Adrenal gland (tissue), 19 donors: Measurements from ENCODE around the gene ING5. TPM values are rescaled to one million over a fixed set of nuclear protein-coding genes. Genes with fewer than 3 reads are reported as not detected.
A peak's percentile ranks its signal among the peaks of the same experiment; 100 is the strongest.

Source experiments
- DNase-seq, 7 donors: peaks; one replicate each; pipeline ENCODE4 v3.0.0-alpha.2; 2019 to 2020
- H3K27ac ChIP-seq, 5 donors: fragments of 200-600 bp; sonication (generic) in 4 of 5; 1 replicate in 3 of 5; 2 replicates in 2 of 5; pipeline versions ENCODE4 v1.5.1 to v1.8.0; 2016 to 2020; ENCODE audit warnings: mild to moderate bottlenecking in 1 of 5
- H3K27me3 ChIP-seq: fragments of 200-600 bp; 2 replicates; pipeline ENCODE4 v1.8.0; 2021
- H3K36me3 ChIP-seq, 2 donors: fragments of 200-600 bp; replicated peaks in 1 of 2; 1 replicate in 1 of 2; 2 replicates in 1 of 2; pipeline versions ENCODE4 v1.5.1 to v1.8.0; 2018 to 2022
- H3K4me1 ChIP-seq, 2 donors: fragments of 200-600 bp; replicated peaks in 1 of 2; 1 replicate in 1 of 2; 2 replicates in 1 of 2; pipeline versions ENCODE4 v1.5.1 to v1.8.0; 2018 to 2021
- H3K4me3 ChIP-seq, 4 donors: fragments of 200-600 bp; sonication (generic) in 3 of 4; one replicate each; pipeline ENCODE4 v1.5.1; 2016 to 2018
- H3K9me3 ChIP-seq, 3 donors: fragments of 200-600 bp; sonication (generic) in 1 of 3; replicated peaks in 1 of 3; 1 replicate in 2 of 3; 2 replicates in 1 of 3; pipeline versions ENCODE4 v1.5.1 to v1.8.0; 2016 to 2021
- POLR2A ChIP-seq, 2 donors: fragments of 450-650 bp; IDR thresholded peaks; one replicate each; pipeline ENCODE4 v1.6.1; 2017; ENCODE audit warnings: antibody characterized with exemption in 2 of 2, mild to moderate bottlenecking in 2 of 2, moderate library complexity in 1 of 2
- WGBS, 4 donors: extraction: QIAGEN DNeasy Blood & Tissue Kit in 2 of 4; methylation state at CpG; one replicate each; pipeline versions ENCODE4 v1.1.5 to v1.1.7; 2013 to 2017; 5-methylcytosine and 5-hydroxymethylcytosine counted together
- intact Hi-C, 2 donors: fragments of 100-400 bp; cut with DNase I; formaldehyde crosslinking; loops; one replicate each; pipeline versions ENCODE4 v1.14.1 to v1.15.0; 2022 to 2023
- long read RNA-seq, 10 donors: library from polyadenylated mRNA in 3 of 10; unstranded in 2 of 10; stranded (forward) in 1 of 10; transcript quantifications; one replicate each; pipeline ENCODE4 v2.0.0 and lab custom pipeline, GENCODE V29; 2021 to 2026
- polyA plus RNA-seq, 3 donors: library from polyadenylated mRNA; stranded (reverse); fragments of 200-250 nt in 2 of 3; fragments of 350-450 nt in 1 of 3; fragmentation: Illumina TruSeq in 1 of 3; extraction: RNeasy Lipid Tissue Mini Kit (QIAGEN cat#74804) in 1 of 3; gene quantifications; one replicate each; pipeline ENCODE4 v1.2.3, GENCODE V29; 2013 to 2014
- total RNA-seq, 9 donors: library from RNA; depleted of rRNA in 4 of 9; stranded (reverse); fragments of >200 nt in 4 of 9; fragments of 120-200 nt in 1 of 9; fragmentation: NEBNext Ultra II Directional in 1 of 9; extraction: Animal tissue kit (Norgen Biotek cat#: 25700) in 1 of 9; gene quantifications; one replicate each; pipeline versions ENCODE4 v1.1.0 to v1.2.4, GENCODE V29; 2013 to 2023
- TF ChIP-seq, protein P1 (sequence below), 6 experiments: fragments of 450-650 bp in 4 of 6; fragments of 200-600 bp in 2 of 6; sonication (generic) in 1 of 6; IDR thresholded peaks; 1 replicate in 5 of 6; 2 replicates in 1 of 6; pipeline versions ENCODE4 v1.5.1 to v1.8.0; 2016 to 2021; ENCODE audit warnings: antibody characterized with exemption in 6 of 6, mild to moderate bottlenecking in 2 of 6, moderate library complexity in 1 of 6
- donor health status: healthy with polysubstance abuse.
- donor health status: Bipolar disorder and iron deficiency.
- donor health status: DM: yes; HTN: yes; CAD: no.
- donor health status: DM: no; HTN: no; CAD: no.
- donor health status: DM: no; HTN: no; CAD: no.
- donor health status: DM: yes; HTN: yes; CAD: no.

The ING5 gene
- total RNA-seq = 10 to 100 TPM; 13.3 to 37.7 (median 28.6) TPM
- polyA plus RNA-seq = 10 to 100 TPM; 20.8 to 83.1 (median 55.3) TPM
- long read RNA-seq, donor 1, partial matches to known transcripts = 0 of 7 reads
- long read RNA-seq, donor 1, other reads (novel, unspliced or antisense) = 0 of 7 reads
- long read RNA-seq, donor 2, full-length matches to known transcripts = 4 of 4 reads
- long read RNA-seq, donor 2, partial matches to known transcripts = 0 of 4 reads
- long read RNA-seq, donor 2, other reads (novel, unspliced or antisense) = 0 of 4 reads
- long read RNA-seq, donor 3 = 0 reads
- long read RNA-seq, donor 4, partial matches to known transcripts = 1 of 6 reads
- long read RNA-seq, donor 4, other reads (novel, unspliced or antisense) = 4 of 6 reads
- long read RNA-seq, donor 5, full-length matches to known transcripts = 10 of 13 reads
- long read RNA-seq, donor 5, partial matches to known transcripts = 2 of 13 reads
- long read RNA-seq, donor 5, other reads (novel, unspliced or antisense) = 1 of 13 reads
- long read RNA-seq, donor 6, partial matches to known transcripts = 0 of 4 reads
- long read RNA-seq, donor 6, other reads (novel, unspliced or antisense) = 2 of 4 reads
- long read RNA-seq, donor 7, partial matches to known transcripts = 0 of 1 reads
- long read RNA-seq, donor 7, other reads (novel, unspliced or antisense) = 0 of 1 reads
- long read RNA-seq, donor 8, full-length matches to known transcripts = 2 of 8 reads
- long read RNA-seq, donor 8, partial matches to known transcripts = 6 of 8 reads
- long read RNA-seq, donor 8, other reads (novel, unspliced or antisense) = 0 of 8 reads
- long read RNA-seq, donor 9, full-length matches to known transcripts = 2 of 2 reads
- long read RNA-seq, donor 9, partial matches to known transcripts = 0 of 2 reads
- long read RNA-seq, donor 9, other reads (novel, unspliced or antisense) = 0 of 2 reads
- long read RNA-seq, donor 10, partial matches to known transcripts = 0 of 2 reads
- long read RNA-seq, donor 10, other reads (novel, unspliced or antisense) = 0 of 2 reads

DNA sequence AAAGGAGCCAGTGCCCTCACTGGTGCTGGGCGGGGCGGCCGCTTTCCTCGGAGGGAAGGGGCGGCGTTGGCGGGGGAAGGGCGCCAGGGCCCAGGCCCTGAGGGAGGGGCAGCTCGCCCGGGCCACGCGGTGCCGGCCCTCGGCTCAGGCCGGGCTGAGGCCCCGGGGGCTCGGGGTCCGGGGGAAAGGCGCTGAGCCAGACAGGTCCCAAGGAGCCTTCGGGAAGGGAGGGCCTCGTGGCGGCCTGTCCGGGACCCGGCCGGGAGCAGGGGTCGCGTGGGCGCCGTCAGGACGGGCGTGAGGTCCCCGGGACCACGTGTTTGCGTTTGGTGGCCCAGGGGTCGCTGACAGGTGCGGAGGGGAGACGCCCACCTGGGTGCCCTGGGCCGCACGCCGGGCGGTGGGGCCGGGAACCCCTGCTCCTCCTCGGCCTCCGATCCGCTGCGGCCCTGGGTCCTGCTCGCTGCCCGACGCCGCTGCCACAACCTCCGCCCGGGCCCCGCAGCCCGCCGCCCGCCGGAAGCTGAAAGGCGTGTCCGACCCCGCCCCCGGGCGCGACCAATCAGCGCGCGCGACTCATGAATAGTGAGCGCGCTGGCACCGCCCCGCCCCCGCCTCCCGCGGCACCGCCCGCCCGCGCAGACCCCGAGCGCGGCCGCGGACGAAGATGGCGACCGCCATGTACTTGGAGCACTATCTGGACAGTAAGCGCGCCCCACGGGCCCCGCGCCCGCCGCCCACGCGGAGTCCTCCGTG lies at the start of gene ING5:
Gene ING5 (plus strand): TSS at position 641 of the 756 bp plus-strand sequence. CDS start 27 bp downstream, at position 668.
- peak within 1 kb of the TSS; percentile 37 to 93 (median 54) for H3K4me3 ChIP-seq
- H3K27ac ChIP-seq = peak within 1 kb of the TSS in 4 of 5 donors; percentile 79 to 98 (median 85)
- H3K4me1 ChIP-seq = peaks cover 0 to 13% of the 10 kb centered on the region in 2 donors
- H3K27me3 ChIP-seq = no peaks in the 10 kb centered on the region
- peaks cover 0 to 12% of the 10 kb centered on the region in 2 donors for H3K36me3 ChIP-seq
- DNase-seq = peak; percentile 95 to 99 (median 97)
- intact Hi-C loops = no loop called here
- H3K9me3 ChIP-seq = no peaks in the 10 kb centered on the region
- TF ChIP-seq, protein P1, sequence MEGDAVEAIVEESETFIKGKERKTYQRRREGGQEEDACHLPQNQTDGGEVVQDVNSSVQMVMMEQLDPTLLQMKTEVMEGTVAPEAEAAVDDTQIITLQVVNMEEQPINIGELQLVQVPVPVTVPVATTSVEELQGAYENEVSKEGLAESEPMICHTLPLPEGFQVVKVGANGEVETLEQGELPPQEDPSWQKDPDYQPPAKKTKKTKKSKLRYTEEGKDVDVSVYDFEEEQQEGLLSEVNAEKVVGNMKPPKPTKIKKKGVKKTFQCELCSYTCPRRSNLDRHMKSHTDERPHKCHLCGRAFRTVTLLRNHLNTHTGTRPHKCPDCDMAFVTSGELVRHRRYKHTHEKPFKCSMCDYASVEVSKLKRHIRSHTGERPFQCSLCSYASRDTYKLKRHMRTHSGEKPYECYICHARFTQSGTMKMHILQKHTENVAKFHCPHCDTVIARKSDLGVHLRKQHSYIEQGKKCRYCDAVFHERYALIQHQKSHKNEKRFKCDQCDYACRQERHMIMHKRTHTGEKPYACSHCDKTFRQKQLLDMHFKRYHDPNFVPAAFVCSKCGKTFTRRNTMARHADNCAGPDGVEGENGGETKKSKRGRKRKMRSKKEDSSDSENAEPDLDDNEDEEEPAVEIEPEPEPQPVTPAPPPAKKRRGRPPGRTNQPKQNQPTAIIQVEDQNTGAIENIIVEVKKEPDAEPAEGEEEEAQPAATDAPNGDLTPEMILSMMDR (IDR thresholded peaks at IDR 0.05) = peak in 1 of 6 experiments; percentile 33
- TF ChIP-seq POLR2A (IDR thresholded peaks at IDR 0.05) = peak; percentile 8 to 75
- 0 to 1% (median 0%) methylated on average over 8 to 96 of the region's 96 CpGs for WGBS, 4 donors

DNA sequence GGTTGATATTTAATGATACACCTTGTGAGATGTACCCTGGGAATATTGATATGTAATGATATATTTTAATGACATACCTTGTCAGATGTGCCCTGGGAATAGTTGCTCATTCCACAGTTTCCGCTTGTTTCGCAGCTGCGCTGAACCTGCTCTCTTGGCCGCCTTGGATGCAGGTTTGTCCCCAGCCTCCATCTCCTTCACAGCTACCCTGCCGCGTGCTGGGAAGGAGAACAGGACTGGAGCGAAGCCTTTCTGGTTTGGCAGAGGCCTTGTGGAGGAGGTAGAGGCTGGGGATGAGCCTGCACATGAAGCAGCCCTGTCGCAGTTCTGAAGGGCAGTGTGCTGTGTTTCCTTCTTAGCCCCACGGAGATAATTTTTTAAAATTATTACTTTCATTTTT lies 49.7 kb upstream of the ING5 start:
- TF ChIP-seq, protein P1 (IDR thresholded peaks at IDR 0.05) = no peak
- no peak for TF ChIP-seq POLR2A (IDR thresholded peaks at IDR 0.05)
- Histone ChIP-seq H3K27ac (no peak overlapping the region), H3K36me3 (peaks cover 0 to 51% of the 10 kb centered on the region in 2 donors), H3K9me3 (no peaks in the 10 kb centered on the region), H3K27me3 (no peaks in the 10 kb centered on the region), H3K4me1 (no peaks in the 10 kb centered on the region), H3K4me3 (no peak overlapping the region)
- DNase-seq = no peak
- WGBS, 4 donors = 95 to 96% (median 95%) methylated on average over 9 of the region's 9 CpGs
- intact Hi-C loops = no loop called here

DNA sequence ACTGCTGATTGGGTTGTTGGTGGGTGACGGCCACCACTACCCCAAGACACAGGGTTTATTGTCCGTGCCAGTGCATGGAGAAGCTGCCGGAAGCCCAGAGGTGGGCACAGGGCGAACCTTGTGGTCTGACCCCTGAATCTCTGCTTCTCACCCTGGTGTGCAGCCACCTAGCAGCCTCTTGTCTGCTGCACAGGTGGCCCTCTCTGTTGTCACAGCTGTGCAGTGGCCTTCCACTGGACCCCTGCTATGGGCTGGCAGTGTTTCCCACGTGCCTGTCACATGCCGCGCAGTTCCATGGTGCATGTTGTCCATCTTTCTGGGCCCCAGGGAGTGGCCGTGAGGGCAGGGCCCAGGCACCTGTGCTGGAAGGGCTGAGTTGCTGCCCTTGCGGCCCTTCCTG lies 49.1 kb upstream of the ING5 start:
- Histone ChIP-seq H3K27ac (no peak overlapping the region), H3K36me3 (peaks cover 0 to 52% of the 10 kb centered on the region in 2 donors), H3K27me3 (no peaks in the 10 kb centered on the region), H3K4me1 (no peaks in the 10 kb centered on the region), H3K4me3 (no peak overlapping the region), H3K9me3 (no peaks in the 10 kb centered on the region)
- WGBS, 4 donors = 94 to 98% (median 97%) methylated on average over 4 to 9 of the region's 9 CpGs
- intact Hi-C loops = no loop called here
- TF ChIP-seq, protein P1 (IDR thresholded peaks at IDR 0.05) = no peak
- TF ChIP-seq POLR2A (IDR thresholded peaks at IDR 0.05) = no peak
- DNase-seq = no peak
